ENCODE data around the gene MAFF.
"Not testable (repeated sequence)": the region's sequence is repeated elsewhere in the genome, so short reads cannot be mapped to it uniquely, and the experiment has no call there.

MAFF gene

DNA sequence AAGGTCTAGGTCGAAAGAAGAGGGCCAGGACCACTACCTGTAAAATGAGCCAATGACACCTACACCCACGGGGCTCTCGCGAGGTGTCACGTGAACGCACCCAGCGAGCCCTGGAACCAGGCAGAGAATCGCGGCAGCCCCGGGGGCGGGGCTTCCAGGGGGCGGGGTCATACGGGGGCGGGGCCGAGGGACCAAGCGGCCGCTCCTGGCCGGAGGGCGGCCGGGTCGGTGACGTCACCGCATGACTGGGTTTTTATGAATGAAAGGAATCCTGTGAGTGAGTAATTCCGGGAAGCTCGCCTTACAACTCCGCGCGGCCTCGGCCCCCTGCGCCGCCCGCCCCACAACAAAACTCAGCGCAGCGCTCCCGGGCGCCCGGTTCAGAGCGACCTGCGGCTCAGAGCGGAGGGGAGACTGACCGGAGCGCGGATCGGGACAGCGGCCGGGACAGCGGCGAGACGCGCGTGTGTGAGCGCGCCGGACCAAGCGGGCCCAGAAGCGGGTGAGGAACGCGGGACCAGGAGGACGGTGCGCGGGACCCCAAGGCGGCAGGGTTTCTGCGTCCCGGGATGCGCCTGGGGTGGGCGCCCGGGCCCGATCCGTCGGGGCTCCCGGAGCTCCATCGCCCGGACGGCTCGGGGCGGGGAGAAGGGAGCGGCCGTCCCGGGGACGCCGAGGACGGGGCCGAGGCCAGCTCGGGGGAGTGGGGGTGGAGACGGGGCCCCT is at the start of gene MAFF:
TSS of gene MAFF (plus strand) at position 284 of the 726 bp plus-strand sequence. CDS start 11,860 bp downstream, outside the sequence.
- FAIRE-seq (peak; percentile 96), DNase-seq (ENCODE audit: extremely low spot score, insufficient read length, low read depth) (peak; percentile 86)

DNA sequence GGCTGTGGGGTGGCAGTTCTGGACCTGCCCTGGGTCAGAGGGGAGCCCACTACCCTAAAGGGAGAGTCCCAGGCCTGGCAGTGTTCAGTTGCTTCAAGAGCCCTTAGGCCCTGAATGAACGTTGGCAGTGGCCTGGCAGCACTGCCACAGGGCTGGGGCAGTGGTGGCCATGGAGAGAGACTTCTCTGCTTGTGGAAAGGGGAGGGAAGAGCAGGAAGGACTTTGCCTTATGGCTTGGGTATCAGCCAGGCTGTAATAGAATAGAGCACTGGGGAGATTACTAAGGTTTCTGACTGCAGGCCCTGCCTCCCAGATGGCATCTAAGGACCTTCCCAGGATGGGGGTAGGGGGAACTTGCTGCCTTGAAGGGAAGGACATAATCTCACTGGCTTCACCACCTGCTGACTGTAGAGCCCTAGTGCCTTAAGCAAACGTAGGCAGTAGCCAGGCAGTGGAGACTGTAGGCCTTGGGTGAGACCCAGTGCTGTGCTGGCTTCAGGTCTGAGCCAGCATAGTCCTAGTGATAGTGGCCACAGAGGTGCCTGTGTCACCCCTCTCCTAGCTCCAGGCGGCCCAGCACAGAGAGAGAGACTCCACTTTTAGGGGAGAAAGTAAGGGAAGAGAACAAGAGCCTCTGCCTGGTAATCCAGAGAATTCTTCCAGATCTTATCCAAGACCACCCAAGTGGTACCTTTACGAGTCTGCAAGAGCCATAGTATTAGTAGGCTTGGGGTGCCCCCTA is 47.8 kb upstream of the MAFF start:
- DNase-seq (ENCODE audit: extremely low spot score, insufficient read length, low read depth) (no peak), FAIRE-seq (no peak)

DNA sequence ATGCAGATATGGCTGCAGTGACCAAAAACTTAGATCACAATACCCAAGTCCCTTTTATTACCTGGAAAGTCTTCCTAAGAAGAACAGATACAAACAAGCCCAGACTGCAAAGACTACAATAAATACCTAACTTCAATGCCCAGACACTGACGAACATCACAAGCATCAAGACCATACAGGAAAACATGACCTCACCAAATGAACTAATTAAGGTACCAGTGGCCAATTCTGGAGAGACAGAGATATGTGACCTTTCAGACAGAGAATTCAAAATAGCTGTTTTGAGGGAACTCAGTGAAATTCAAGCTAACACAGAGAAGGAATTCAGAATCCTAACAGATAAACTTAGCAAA is 47.3 kb upstream of the MAFF start:
- FAIRE-seq; DNase-seq (ENCODE audit: extremely low spot score, insufficient read length, low read depth): not testable (repeated sequence)

DNA sequence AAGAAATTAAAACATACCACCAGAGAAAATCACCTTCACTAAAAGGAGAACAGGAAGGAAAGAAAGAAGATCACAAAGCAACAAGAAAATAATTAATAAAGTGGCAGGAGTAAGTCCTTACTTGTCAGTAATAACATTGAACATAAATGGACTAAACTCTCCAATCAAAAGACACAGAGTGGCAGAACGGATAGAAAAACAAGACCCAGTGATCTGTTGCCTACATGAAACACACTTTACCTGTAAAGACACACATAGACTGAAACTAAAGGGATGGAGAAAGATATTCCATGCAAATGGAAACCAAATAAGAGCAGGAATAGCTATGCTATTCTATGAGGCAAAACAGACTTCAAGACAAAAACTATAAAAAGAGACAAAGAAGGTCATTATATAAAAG is 46.1 kb upstream of the MAFF start:
- no peak for DNase-seq (ENCODE audit: extremely low spot score, insufficient read length, low read depth)
- FAIRE-seq: no peak

DNA sequence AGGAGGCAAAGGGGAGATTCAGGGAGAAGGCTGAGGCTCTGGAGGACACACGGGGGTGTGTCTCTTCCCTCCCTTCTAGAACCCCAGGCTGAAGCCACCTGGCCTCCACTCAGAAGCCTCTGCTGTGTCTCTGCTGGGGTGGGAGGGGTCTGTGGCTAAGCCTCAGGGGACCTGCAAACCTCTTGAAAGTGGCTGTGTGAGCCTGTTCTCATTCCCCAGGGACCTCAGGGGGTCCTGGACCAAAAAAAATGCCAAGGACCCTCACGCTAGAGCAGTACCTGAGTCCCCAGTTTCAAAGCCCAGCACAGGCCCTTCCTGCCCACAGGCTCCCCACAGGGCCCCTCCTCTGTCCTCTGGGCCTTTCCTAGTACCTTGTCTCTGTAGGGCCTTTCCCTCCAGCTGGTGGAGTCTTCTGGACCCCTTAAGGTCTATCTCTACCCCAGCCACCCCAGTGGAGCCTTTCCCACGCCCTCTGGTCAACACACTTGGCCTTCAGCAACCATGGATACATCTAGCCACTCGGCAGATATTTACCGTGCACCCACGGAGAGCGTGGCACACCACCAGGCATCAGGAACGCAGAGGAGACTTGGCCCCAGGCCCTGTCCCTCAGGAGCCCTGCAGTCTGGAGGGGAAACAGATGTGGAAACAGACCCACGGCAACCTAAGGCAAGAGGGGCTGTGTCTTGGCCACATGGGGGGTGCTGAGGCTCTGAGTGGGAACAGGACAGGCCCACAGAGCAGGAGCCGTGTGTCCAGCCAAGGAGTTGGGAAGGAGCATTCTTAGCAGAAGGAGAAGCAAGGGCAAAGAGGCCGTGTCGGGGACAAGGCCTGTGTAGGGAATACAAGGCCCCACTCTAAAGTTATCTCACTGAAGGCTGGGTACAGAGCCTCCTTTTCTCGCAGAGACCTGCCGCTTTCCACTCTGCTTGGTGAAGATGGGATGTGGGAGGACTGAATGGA is 38.6 kb upstream of the MAFF start:
- FAIRE-seq: peak; percentile 84
- no peak for DNase-seq (ENCODE audit: extremely low spot score, insufficient read length, low read depth)

DNA sequence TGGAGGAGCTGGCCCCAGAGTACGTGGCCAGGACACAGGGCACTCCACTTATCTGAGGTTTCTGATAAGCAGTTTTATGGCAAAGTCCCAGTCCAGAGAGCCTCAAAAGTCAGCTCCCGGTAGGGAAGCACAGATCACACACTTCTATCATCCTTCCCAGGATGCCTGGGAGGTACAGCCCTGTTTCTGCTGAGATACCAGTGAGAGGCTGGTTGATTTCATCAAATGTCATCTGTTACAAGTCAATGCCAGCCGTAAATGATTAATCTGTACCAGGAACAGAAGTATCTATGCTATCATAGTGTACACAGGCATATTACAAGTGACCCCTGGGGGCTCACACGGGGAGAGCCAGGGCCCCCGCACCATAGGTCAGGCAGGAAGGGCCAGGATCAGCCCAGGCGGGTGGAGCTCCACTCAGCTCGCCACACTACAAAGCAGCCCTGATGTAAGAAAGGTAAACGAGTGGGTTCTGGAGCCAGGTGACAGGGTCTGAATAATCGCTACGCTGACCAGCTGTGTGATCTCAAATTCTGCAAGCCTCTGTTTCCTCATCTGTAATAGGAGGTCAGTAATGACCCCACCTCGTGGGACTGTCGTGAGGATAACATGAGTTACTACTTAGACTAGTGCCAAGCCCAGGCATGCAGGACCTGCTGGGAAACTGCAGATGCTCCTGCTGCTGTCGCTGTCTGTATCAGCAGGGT is 37.8 kb upstream of the MAFF start:
- peak; percentile 59 for FAIRE-seq

DNA sequence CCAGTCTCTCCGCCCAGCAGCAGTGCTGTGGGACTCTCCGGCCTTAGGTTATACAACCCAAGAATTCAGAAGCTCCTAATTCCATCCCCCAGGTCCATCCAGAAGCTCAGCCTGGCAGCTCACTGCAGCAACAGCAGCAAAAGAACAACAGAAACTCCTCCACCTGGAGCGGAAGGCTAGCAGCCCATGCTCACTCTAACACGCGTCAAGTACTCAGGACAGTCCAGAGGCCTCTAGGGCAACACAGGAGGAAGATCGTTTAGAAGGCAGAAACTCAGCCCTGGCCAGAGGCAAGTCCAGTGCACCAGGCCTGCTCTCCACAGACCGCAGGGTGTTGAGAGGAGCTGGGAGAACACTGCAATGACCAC is 37.3 kb upstream of the MAFF start:
- DNase-seq (ENCODE audit: extremely low spot score, insufficient read length, low read depth): no peak
- no peak for FAIRE-seq

More for the DNA sequence above, 37.8 kb upstream of the MAFF start:
- DNase-seq (ENCODE audit: extremely low spot score, insufficient read length, low read depth): no peak

DNA sequence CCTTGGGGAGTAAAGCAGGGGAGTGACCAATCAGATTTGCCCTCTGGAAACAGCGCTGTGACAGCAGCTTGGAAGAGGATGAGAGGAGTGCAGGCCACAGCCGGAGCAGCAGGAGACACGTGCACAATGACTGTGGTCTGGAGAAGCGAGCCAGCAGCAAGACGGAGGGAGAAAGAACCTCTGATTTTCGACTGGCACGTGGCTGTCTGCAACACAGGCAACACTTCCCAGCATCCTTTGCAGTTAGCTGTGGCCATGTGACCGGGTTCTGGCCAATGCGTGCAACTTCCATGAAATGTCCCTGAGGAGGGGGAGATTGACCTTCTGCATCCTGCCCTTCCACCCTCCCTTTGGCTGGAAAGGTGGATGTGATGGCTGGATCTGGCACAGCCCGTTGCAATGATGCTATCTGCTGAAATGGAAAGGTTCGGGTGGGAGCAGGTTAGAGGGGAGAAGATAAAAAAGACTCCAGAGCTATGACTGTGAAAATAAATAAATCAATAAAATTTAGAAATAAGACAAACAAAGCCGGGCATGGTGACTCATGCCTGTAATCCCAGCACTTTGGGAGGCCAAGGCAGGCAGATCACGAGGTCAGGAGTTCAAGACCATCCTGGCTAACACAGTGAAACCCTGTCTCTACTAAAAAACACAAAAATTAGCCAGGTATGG is 35.7 kb upstream of the MAFF start:
- DNase-seq (ENCODE audit: extremely low spot score, insufficient read length, low read depth) (no peak), FAIRE-seq (no peak)

DNA sequence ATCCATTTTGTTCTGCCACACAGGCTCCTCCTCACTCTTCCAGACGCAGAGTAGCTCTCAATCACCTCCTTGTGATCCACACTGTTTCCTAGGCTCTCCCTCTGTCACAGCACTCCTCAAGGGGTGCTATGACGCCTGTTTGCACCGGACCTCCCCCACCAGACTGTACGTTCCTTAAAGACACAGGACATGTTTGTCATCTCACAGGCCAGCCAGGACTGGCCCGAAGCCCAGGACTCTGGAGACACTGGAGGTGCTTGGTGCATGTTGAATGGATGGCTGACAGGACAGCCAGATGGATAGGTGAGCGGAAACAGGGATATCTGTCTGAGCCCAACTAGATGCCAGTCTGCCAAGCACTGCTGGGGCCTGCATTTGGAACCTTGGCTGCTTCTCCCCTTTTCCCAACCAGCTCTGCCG is 33.8 kb upstream of the MAFF start:
- FAIRE-seq: no peak

DNA sequence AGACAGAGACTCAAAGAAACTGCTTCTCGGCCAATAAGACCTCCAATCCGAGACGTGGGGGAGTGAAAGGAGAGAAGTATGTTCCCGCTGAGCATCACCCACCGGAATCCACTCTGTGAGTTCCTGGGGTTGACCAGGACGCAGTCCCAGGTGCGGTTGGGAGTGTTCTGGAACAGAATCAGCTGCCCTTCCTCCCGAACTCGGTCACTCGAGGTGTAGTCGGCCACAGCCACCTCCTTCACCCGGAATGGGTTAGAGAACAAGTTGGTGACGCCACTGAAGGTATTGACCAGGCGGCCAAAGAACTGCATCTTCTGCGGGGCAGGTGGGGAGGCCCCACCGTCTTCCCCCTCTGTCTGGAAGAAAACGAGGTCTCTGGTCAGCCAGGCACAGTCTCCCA is 32.7 kb upstream of the MAFF start:
- DNase-seq (ENCODE audit: extremely low spot score, insufficient read length, low read depth): no peak
- FAIRE-seq: no peak

More for the DNA sequence above, 33.8 kb upstream of the MAFF start:
- DNase-seq (ENCODE audit: extremely low spot score, insufficient read length, low read depth): no peak

DNA sequence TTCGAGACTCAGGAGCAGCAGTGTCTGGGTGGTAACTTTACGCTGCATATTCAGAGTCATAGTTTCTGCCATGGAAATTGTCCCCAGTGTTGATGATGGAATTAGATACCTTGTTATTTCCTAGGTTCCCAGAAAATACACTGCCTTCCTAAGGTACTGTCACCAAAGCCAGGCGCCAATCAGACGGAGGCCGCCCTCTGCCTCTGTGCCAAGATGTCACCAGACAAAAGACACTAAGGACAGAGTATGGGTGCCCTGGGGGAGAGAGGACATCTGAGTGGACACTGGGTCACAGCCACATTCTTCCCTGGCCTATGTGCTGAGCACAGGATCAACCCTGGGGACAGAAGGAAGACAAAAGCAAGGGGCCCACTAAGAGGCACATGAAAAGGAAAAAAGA is 31.3 kb upstream of the MAFF start:
- FAIRE-seq (no peak), DNase-seq (ENCODE audit: extremely low spot score, insufficient read length, low read depth) (no peak)

DNA sequence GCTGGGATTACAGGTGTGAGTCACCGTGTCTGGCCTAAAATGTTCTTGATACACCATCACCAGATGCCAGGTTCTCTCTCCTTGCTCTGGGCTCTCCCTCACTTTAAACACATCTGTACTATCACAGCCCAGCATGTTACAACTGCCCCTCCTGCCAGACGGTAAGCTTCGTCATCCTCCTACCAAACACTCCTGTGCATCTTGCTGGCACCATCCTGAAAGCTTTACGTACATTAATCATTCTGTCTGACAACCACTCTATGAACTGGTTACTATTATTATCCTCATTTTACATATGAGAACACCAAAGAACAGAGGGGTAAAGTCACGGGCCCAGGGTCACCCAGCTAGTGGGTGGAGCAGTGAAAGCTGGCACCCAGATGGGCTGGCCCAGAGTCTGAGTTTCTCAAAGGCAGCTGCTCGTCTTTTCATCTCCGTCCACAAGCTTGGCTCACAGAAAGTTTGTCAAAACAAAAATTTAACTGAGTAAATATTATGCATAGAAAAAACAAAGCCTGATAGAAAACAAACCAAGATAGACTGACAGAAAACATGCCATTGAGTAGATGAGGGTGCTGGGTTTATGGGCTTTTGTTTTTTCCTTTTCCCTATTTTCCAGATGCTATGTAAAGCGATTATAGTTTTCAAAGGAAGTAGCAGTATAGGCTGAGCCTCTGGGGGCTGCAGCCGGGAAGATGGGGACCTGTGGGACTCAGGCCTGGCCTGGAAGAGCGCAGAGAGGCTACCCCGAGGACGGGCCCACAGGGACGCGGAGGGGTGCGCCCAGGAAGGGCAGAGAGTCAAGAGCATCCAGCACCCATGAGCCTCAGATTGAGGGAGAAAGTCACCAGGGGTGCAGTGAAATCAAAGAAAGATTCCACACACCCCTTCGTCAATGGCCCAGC is 29.6 kb upstream of the MAFF start:
- no peak for DNase-seq (ENCODE audit: extremely low spot score, insufficient read length, low read depth)
- no peak for FAIRE-seq

DNA sequence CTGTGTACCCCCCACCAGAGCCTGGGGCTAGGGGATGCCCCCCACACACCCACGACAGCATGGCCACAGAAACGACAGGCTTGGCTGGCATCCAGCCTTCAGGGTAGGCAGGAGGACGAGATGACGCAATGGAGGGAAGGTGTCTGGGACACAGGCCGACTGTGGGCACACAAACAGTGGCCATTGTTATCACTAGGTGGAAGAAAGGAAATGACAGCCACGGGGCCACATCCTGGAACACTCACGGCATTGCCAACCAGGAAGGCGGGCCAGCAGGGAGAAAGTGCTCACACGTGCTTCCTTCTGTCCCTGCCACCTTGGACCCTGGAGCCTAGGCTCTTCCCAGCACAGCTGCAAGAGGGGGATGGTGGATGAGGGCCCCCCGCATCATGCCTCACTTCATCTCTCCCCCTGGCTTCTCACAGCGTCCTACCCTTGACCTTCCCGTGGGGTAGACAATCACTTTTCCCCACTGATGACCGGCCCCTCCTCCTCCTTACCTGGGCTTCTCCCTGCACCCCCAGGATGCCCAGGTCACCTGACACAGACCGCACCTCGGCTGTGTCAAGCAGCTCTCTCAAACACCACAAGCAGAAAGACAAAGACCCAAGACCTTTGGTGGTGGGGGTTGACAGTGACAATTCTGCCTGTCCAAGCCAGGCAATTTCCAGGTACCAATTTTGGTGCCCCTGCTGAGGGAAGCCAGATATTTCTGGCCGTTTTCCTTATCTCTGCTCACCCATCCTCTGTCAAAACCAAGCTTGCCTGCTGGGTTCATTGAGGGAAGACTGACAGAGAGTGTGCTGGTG is 28.8 kb upstream of the MAFF start:
- FAIRE-seq: no peak
- DNase-seq (ENCODE audit: extremely low spot score, insufficient read length, low read depth): no peak

DNA sequence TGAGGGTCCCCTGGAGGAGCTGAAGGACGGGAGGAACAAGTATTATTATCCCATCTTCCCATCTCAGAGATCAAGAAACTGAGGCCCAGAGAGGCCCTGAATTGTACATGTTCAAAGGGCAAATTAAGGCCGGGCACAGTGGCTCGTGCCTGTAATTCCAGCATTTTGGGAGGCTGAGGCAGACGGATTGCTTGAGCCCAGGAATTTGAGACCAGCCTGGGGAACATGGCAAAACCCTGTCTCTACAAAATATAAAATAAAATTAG is 28.2 kb upstream of the MAFF start:
- FAIRE-seq (no peak), DNase-seq (ENCODE audit: extremely low spot score, insufficient read length, low read depth) (no peak)

DNA sequence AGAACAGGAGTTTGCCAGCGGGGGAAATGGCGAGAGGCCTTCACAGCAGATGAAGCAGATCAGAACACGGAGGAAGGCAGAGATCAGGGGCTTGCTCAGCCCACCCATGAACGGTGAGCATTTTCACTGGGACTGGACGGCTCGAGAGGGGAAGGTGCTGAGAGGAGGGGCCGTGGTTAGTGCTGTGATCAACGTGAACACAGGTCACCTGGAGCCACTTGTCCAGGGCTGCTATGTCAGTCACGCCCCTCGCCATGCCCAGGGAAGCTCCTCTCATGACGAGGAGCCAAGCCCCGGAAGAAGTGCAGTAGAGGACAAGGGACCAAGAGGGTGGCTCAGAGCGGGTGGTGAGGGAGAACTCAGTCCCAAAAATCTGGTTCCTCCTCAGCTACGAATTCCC is 27.2 kb upstream of the MAFF start:
- DNase-seq (ENCODE audit: extremely low spot score, insufficient read length, low read depth): no peak
- no peak for FAIRE-seq

DNA sequence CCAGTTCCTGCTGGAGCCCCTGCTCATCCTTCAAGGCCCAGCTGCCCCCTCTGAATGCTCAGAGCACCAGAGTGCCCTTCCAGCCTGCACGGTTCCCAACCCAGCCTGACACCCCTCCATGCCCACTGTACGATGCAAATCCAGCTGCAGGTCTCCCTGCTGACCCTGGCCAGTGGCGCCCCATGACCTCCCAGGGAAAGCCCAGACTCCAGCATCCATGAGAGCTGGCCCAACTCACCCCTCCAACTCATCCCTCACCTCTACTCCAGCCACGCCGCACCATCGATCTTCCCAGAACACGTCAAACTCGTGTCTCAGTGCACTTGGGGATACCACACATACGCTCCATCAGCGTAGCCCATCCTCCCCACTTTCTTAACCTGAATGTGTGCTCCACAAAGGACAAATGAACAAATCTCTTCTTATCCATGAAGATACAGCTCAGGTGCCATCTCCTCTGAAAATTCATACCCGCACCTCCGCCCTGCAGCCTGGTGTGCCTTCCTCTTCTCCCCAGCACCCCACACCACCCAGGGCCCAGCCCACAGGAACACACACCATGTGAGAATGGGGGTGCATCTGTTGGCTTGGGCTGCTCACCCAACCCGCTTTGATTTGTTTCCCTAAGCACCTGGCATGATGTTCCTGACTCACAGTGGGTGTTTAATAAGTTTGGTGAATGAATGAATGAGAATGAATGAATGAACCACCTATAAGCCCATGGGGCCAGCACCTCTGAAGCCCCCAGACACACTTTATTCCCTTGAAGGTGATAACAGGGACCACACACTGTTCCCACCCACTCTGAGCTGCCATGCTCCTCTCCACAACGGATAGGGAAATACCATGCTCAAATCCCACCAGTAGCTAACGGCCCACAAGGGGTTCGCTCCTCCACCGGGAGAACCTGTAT is 26.3 kb upstream of the MAFF start:
- FAIRE-seq (no peak), DNase-seq (ENCODE audit: extremely low spot score, insufficient read length, low read depth) (no peak)

DNA sequence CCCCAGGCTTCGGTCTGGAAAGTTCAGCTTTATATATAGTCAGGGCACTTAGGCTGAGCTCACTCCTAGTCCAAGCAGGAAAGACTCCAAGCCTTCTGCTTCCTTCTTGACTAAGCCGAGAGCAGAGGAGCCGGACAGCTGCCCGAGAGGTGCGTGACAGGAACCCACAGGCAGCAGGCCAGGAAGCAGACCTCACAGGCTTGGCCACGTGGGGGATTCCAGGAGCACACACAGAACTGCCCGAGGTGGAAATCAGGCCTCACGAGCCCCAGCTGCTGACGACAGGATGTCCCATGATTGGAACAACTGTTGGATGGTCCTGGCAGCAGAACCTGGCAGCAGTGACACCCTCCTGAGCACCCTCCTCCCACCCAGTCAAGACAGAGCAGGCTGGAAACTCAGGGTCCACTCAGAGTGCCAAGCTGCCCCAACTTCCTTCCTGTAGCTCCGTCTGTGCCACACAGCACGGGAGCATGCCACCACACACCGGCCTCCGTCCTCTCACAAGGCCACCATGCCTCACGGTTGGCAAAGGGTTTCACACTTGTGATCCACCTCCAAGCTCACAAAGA is 25.5 kb upstream of the MAFF start:
- peak; percentile 89 for FAIRE-seq
- no peak for DNase-seq (ENCODE audit: extremely low spot score, insufficient read length, low read depth)
